ENCODE results near the gene WAPL. TPM values are rescaled to one million over a fixed set of nuclear protein-coding genes. Genes with fewer than 3 reads are reported as not detected.

Gene WAPL
- total and polyA plus RNA-seq, 9 of the 15 experiments (the other 6 are each of a cell fraction or from before 2014, with no cell fraction given) = 14.3 to 36.4 (median 25.3) TPM

DNA sequence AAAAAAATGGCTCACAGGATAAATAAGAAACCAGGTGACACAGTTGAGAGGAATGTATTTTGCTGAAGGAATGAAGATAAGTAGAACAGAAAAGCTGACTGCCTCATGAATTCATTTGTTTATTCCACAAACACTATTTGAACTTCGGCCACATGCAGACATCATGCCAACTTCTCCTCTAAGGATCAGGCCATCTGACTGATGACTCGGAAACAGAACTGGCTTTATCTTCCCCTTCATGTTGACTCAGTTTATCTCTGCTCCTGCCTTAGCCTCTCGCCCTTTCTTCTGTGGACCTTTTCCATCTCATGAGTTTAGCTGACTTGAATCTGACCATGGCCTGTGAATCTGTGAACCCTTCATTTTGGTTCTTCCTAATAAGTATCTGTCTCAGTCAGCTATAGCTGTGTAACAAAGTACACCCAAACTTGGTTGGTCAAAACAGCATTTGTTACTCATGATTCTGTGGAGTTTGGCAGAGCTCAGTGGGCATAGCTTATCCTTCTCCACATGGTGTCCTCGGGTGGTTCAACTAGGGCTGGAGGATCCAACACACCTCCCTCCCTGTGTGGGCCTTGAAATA, 111.0 kb downstream of the WAPL start:
- CTCF ChIA-PET (ENCODE audit: low intra/inter-chr PET ratio) = no interaction called here
- no peak for FAIRE-seq
- intact Hi-C loops (cut with micrococcal nuclease) = no loop called here

More for the DNA sequence above, 111.0 kb downstream of the WAPL start:
- no peak overlapping the region for H2AFZ ChIP-seq (ENCODE audit: low read depth, low read length)
- H3K4me3 ChIP-seq = no peak overlapping the region
- no peaks in the 10 kb centered on the region for H3K79me2 ChIP-seq (ENCODE audit: control insufficient read depth, insufficient read depth, low read length)
- POLR2A ChIA-PET = interaction anchor here (0.6 to 1.0 kb wide), 3 partner anchors 9 to 29 kb away, joined by 3 read pairs; no protein-coding TSS in a partner anchor
- in situ Hi-C loops (cut with MboI) = no loop called here
- no peak overlapping the region for H3K9ac ChIP-seq (ENCODE audit: insufficient read depth in 1 of 2, low read depth in 2 of 2, low read length in 2 of 2)
- no peaks in the 10 kb centered on the region for H3K9me1 ChIP-seq (ENCODE audit: control insufficient read depth, insufficient read depth, low read length)
- 0% methylated on average over 4 of the region's 4 CpGs for WGBS (ENCODE audit: insufficient coverage, low coverage, missing lambda C conversion rate)
- peak; percentile 39 for TF ChIP-seq RBM25 (IDR thresholded peaks at IDR 0.05; ENCODE audit: low read depth, low read length, severe bottlenecking)
- TF ChIP-seq, protein P1, sequence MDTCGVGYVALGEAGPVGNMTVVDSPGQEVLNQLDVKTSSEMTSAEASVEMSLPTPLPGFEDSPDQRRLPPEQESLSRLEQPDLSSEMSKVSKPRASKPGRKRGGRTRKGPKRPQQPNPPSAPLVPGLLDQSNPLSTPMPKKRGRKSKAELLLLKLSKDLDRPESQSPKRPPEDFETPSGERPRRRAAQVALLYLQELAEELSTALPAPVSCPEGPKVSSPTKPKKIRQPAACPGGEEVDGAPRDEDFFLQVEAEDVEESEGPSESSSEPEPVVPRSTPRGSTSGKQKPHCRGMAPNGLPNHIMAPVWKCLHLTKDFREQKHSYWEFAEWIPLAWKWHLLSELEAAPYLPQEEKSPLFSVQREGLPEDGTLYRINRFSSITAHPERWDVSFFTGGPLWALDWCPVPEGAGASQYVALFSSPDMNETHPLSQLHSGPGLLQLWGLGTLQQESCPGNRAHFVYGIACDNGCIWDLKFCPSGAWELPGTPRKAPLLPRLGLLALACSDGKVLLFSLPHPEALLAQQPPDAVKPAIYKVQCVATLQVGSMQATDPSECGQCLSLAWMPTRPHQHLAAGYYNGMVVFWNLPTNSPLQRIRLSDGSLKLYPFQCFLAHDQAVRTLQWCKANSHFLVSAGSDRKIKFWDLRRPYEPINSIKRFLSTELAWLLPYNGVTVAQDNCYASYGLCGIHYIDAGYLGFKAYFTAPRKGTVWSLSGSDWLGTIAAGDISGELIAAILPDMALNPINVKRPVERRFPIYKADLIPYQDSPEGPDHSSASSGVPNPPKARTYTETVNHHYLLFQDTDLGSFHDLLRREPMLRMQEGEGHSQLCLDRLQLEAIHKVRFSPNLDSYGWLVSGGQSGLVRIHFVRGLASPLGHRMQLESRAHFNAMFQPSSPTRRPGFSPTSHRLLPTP (IDR thresholded peaks at IDR 0.05; ENCODE audit: borderline replicate concordance, extremely low read depth, insufficient read length) = no peak
- no peak overlapping the region for H3K27ac ChIP-seq (ENCODE audit: extremely low read depth, low read depth, low read length)
- H3K36me3 ChIP-seq (ENCODE audit: control insufficient read depth, insufficient read depth, low read length) = no peaks in the 10 kb centered on the region
- no peaks in the 10 kb centered on the region for H3K9me3 ChIP-seq (replicated peaks; ENCODE audit: control insufficient read depth, insufficient read depth, low read depth, low read length)
- no peaks in the 10 kb centered on the region for H3K4me1 ChIP-seq (replicated peaks in 1 of 2; ENCODE audit: control insufficient read depth in 2 of 2, insufficient read depth in 2 of 2, low read length in 2 of 2)
- H4K20me1 ChIP-seq (replicated peaks; ENCODE audit: control insufficient read depth, insufficient read depth, low read length) = no peaks in the 10 kb centered on the region
- H3K4me2 ChIP-seq (ENCODE audit: insufficient read depth, low read length) = no peak overlapping the region
- ATAC-seq (no peak), DNase-seq (ENCODE audit: extremely low read depth in 1 of 4, low spot score in 3 of 4) (no peak)
- BruUV-seq (replicated peaks) = no TSS peak
- H3K27me3 ChIP-seq (ENCODE audit: control insufficient read depth in 2 of 2, insufficient read depth in 2 of 2, low read length in 2 of 2) = peaks cover 2% of the 10 kb centered on the region in 2 experiments; a peak in 2 of 5 replicates

Measured in K562 (cell line).